ENCODE data around the gene TEX52.

TEX52 gene

GRCh38 chr12:2891240-2892053, 34.6 kb upstream of the TEX52 start:
- Histone ChIP-seq H3K9me2 (replicated peaks; ENCODE audit: insufficient read depth, low read length) (no peaks in the 10 kb centered on the region), H3K9ac (ENCODE audit: low read length) (peak overlapping the region; percentile 77), H4K20me1 (ENCODE audit: low read depth, low read length) (no peaks in the 10 kb centered on the region), H3K27me3 (ENCODE audit: low read length) (no peaks in the 10 kb centered on the region), H3K79me2 (ENCODE audit: insufficient read depth, low read length) (no peaks in the 10 kb centered on the region; the same call in 1 of the 2 replicates), H3K9me3 (ENCODE audit: insufficient read depth, low read length) (no peaks in the 10 kb centered on the region), H3K36me3 (ENCODE audit: low read length) (no peaks in the 10 kb centered on the region), H3K4me2 (ENCODE audit: low read depth, low read length, poor library complexity, severe bottlenecking) (peak overlapping the region; percentile 82), H3K27ac (ENCODE audit: low read depth, low read length) (no peak overlapping the region), H2AFZ (ENCODE audit: low read depth, low read length, severe bottlenecking) (peak overlapping the region; percentile 96), H3F3A (ENCODE audit: insufficient read depth) (peaks cover 28% of the 10 kb centered on the region), H3K4me3 (ENCODE audit: insufficient read depth, low read length, poor library complexity, severe bottlenecking) (peak overlapping the region; percentile 73)
- TF ChIP-seq EZH2phosphoT487 (conservative IDR thresholded peaks at IDR 0.05; ENCODE audit: low read length) (no peak), CTCF (IDR thresholded peaks at IDR 0.05; ENCODE audit: insufficient read depth, low read length, poor library complexity, severe bottlenecking) (no peak)

GRCh38 chr12:2890388-2891239, 33.8 kb upstream of the TEX52 start, which contains the start of gene TULP3:
TULP3 (plus strand) TSS chr12:2890891; CDS start chr12:2890948, 57 bp downstream.
- H3K27ac ChIP-seq (ENCODE audit: low read depth, low read length): peak within 1 kb of the TSS; percentile 54
- H3K36me3 ChIP-seq (ENCODE audit: low read length): 0 out of 2 replicates have a peak, but pooled peaks cover 2% of the 10 kb centered on the region
- peaks cover 28% of the 10 kb centered on the region for H3F3A ChIP-seq (ENCODE audit: insufficient read depth)
- no peaks in the 10 kb centered on the region; the same call in 1 of the 2 replicates for H3K79me2 ChIP-seq (ENCODE audit: insufficient read depth, low read length)
- H3K4me2 ChIP-seq (ENCODE audit: low read depth, low read length, poor library complexity, severe bottlenecking): peak within 1 kb of the TSS; percentile 82
- H4K20me1 ChIP-seq (ENCODE audit: low read depth, low read length): no peaks in the 10 kb centered on the region
- H3K9me2 ChIP-seq (replicated peaks; ENCODE audit: insufficient read depth, low read length): no peaks in the 10 kb centered on the region
- no peaks in the 10 kb centered on the region for H3K9me3 ChIP-seq (ENCODE audit: insufficient read depth, low read length)
- H3K9ac ChIP-seq (ENCODE audit: low read length): peak within 1 kb of the TSS; percentile 77
- peak within 1 kb of the TSS; percentile 96 for H2AFZ ChIP-seq (ENCODE audit: low read depth, low read length, severe bottlenecking)
- no peak for TF ChIP-seq EZH2phosphoT487 (conservative IDR thresholded peaks at IDR 0.05; ENCODE audit: low read length)
- no peak for TF ChIP-seq CTCF (IDR thresholded peaks at IDR 0.05; ENCODE audit: insufficient read depth, low read length, poor library complexity, severe bottlenecking)
- no peaks in the 10 kb centered on the region for H3K27me3 ChIP-seq (ENCODE audit: low read length)
- H3K4me3 ChIP-seq (ENCODE audit: insufficient read depth, low read length, poor library complexity, severe bottlenecking): peak within 1 kb of the TSS; percentile 73

GRCh38 chr12:2890001-2890387, 33.2 kb upstream of the TEX52 start:
- Histone ChIP-seq H4K20me1 (ENCODE audit: low read depth, low read length) (no peaks in the 10 kb centered on the region), H3K36me3 (ENCODE audit: low read length) (0 out of 2 replicates have a peak, but pooled peaks cover 2% of the 10 kb centered on the region), H3K27me3 (ENCODE audit: low read length) (no peaks in the 10 kb centered on the region), H3K79me2 (ENCODE audit: insufficient read depth, low read length) (no peaks in the 10 kb centered on the region; the same call in 1 of the 2 replicates), H3K9ac (ENCODE audit: low read length) (peak overlapping the region; percentile 77), H3K4me3 (ENCODE audit: insufficient read depth, low read length, poor library complexity, severe bottlenecking) (peak overlapping the region; percentile 73), H3F3A (ENCODE audit: insufficient read depth) (peaks cover 30% of the 10 kb centered on the region), H3K27ac (ENCODE audit: low read depth, low read length) (peak overlapping the region; percentile 54), H3K4me2 (ENCODE audit: low read depth, low read length, poor library complexity, severe bottlenecking) (peak overlapping the region; percentile 82), H3K9me2 (replicated peaks; ENCODE audit: insufficient read depth, low read length) (no peaks in the 10 kb centered on the region), H2AFZ (ENCODE audit: low read depth, low read length, severe bottlenecking) (peak overlapping the region; percentile 96), H3K9me3 (ENCODE audit: insufficient read depth, low read length) (no peaks in the 10 kb centered on the region)
- TF ChIP-seq EZH2phosphoT487 (conservative IDR thresholded peaks at IDR 0.05; ENCODE audit: low read length) (no peak), CTCF (IDR thresholded peaks at IDR 0.05; ENCODE audit: insufficient read depth, low read length, poor library complexity, severe bottlenecking) (no peak)
